Measurements from ENCODE around the gene FLNA. TPM values are rescaled to one million over a fixed set of nuclear protein-coding genes. Genes with fewer than 3 reads are reported as not detected.

Gene FLNA
- total RNA-seq, 1 experiment from 2014 or later, result 920 TPM

DNA sequence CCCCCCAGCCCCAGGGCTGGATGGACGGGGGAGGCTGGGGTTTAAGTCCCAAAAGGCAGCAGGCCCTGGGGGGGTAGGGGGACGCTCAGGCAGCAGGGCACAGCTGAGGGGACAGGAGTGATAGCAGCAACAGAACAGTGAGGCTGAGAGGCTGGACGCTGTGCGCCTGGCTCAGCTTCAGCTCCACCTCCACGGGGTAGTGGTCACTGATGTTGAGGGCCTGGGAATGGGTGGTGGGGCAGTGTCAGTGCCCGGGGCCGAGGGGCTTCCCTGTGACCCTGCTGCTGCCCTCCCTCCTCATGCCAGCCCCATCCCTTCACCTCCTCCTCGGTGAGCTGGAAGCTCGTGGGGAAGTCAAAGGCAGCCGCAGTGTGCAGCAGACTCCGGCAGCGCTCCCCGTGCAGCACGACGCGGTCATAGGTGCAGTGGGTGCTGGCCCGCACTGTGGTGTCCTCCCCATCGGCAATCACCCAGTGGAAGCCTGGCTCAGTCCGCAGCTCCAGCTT is 28.2 kb upstream of the FLNA start:
- TF ChIP-seq POLR2AphosphoS5 (IDR thresholded peaks at IDR 0.05; ENCODE audit: low read depth, low read length) (no peak), SIN3A (IDR thresholded peaks at IDR 0.05; ENCODE audit: borderline replicate concordance, insufficient read depth, low read depth, low read length) (no peak), TCF7L2 (IDR thresholded peaks at IDR 0.05; ENCODE audit: low read depth, low read length) (no peak)
- TF ChIP-seq, protein P1, sequence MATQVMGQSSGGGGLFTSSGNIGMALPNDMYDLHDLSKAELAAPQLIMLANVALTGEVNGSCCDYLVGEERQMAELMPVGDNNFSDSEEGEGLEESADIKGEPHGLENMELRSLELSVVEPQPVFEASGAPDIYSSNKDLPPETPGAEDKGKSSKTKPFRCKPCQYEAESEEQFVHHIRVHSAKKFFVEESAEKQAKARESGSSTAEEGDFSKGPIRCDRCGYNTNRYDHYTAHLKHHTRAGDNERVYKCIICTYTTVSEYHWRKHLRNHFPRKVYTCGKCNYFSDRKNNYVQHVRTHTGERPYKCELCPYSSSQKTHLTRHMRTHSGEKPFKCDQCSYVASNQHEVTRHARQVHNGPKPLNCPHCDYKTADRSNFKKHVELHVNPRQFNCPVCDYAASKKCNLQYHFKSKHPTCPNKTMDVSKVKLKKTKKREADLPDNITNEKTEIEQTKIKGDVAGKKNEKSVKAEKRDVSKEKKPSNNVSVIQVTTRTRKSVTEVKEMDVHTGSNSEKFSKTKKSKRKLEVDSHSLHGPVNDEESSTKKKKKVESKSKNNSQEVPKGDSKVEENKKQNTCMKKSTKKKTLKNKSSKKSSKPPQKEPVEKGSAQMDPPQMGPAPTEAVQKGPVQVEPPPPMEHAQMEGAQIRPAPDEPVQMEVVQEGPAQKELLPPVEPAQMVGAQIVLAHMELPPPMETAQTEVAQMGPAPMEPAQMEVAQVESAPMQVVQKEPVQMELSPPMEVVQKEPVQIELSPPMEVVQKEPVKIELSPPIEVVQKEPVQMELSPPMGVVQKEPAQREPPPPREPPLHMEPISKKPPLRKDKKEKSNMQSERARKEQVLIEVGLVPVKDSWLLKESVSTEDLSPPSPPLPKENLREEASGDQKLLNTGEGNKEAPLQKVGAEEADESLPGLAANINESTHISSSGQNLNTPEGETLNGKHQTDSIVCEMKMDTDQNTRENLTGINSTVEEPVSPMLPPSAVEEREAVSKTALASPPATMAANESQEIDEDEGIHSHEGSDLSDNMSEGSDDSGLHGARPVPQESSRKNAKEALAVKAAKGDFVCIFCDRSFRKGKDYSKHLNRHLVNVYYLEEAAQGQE (IDR thresholded peaks at IDR 0.05; ENCODE audit: insufficient read depth in 1 of 2, low read depth in 2 of 2, low read length in 1 of 2), result no peak
- TF ChIP-seq, protein P2, sequence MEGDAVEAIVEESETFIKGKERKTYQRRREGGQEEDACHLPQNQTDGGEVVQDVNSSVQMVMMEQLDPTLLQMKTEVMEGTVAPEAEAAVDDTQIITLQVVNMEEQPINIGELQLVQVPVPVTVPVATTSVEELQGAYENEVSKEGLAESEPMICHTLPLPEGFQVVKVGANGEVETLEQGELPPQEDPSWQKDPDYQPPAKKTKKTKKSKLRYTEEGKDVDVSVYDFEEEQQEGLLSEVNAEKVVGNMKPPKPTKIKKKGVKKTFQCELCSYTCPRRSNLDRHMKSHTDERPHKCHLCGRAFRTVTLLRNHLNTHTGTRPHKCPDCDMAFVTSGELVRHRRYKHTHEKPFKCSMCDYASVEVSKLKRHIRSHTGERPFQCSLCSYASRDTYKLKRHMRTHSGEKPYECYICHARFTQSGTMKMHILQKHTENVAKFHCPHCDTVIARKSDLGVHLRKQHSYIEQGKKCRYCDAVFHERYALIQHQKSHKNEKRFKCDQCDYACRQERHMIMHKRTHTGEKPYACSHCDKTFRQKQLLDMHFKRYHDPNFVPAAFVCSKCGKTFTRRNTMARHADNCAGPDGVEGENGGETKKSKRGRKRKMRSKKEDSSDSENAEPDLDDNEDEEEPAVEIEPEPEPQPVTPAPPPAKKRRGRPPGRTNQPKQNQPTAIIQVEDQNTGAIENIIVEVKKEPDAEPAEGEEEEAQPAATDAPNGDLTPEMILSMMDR (IDR thresholded peaks at IDR 0.05), result no peak
- ATAC-seq (peak; percentile 6; the same call in 1 of the 2 replicates), DNase-seq (ENCODE audit: low read depth, low spot score) (no peak)
- Histone ChIP-seq H3K36me3 (ENCODE audit: control insufficient read depth, insufficient read depth, low read length) (peaks cover 10% of the 10 kb centered on the region), H3K27me3 (ENCODE audit: control insufficient read depth, insufficient read depth, low read length) (no peaks in the 10 kb centered on the region), H3K4me1 (ENCODE audit: control insufficient read depth, insufficient read depth, low read length) (peaks cover 29% of the 10 kb centered on the region), H3K9me3 (ENCODE audit: control insufficient read depth, insufficient read depth, low read depth, low read length) (no peaks in the 10 kb centered on the region), H3K4me3 (ENCODE audit: low read depth in 2 of 2, low read length in 2 of 2) (no peak overlapping the region), H3K27ac (ENCODE audit: low read length) (peak overlapping the region; percentile 64; the same call in 1 of the 2 replicates)
- in situ Hi-C loops (cut with HindIII; ENCODE audit: low pct_unique_long_range_greater_than_20kb, low sequenced_read_pairs) (no loop called here), intact Hi-C loops (cut with micrococcal nuclease; ENCODE audit: unreplicated experiment) (no loop called here)
- BruUV-seq (replicated peaks), result no TSS peak
- ChIA-PET POLR2A (no interaction called here), CTCF (no interaction called here)

DNA sequence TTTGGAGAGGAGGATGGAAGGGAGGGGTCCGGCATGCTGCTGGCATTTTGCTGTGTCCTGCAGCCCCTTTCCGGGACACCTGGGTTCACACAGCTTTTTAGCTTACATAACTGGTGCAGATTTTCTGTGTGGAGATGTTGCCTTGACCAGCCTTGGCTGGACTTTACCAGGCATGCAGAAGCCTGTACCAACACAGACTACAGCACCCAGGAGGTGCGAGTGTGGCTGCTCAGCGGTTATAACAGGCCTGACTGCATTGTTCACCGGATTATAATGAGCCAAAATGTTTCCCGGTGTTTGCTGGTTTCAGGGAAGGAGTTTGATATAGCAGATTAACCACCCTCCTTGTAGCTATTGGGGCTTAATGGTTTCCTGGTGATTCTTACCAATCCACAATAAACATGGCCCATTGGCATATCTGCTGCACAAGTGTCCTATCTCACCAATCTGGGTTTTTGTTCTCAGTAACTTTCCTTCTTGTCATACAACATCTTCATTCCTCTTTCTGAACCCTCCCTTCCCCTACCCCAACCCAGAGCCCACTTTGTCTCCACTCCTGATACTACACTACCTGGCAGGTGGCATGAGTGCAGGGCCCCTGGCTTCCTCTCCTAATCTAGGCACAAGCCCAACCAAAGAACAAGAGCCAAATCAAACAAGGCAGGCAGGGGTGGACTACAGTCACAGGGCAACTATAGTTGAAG is 27.6 kb upstream of the FLNA start:
- intact Hi-C loops (cut with micrococcal nuclease; ENCODE audit: unreplicated experiment), result no loop called here
- CTCF ChIA-PET, result interaction anchor here (0.7 kb wide), 1 partner anchor 585 kb away, joined by 3 read pairs; no protein-coding TSS in a partner anchor

More for the DNA sequence above, 27.6 kb upstream of the FLNA start:
- in situ Hi-C loops (cut with HindIII; ENCODE audit: low pct_unique_long_range_greater_than_20kb, low sequenced_read_pairs), result no loop called here
- BruUV-seq (replicated peaks), result TSS peak; percentile 87
- DNase-seq (ENCODE audit: low read depth, low spot score), result no peak
- Histone ChIP-seq H3K27ac (ENCODE audit: low read length) (peak overlapping the region; percentile 64), H3K27me3 (ENCODE audit: control insufficient read depth, insufficient read depth, low read length) (no peaks in the 10 kb centered on the region), H3K4me3 (ENCODE audit: low read depth in 2 of 2, low read length in 2 of 2) (no peak overlapping the region), H3K4me1 (ENCODE audit: control insufficient read depth, insufficient read depth, low read length) (peaks cover 29% of the 10 kb centered on the region), H3K9me3 (ENCODE audit: control insufficient read depth, insufficient read depth, low read depth, low read length) (no peaks in the 10 kb centered on the region), H3K36me3 (ENCODE audit: control insufficient read depth, insufficient read depth, low read length) (peaks cover 10% of the 10 kb centered on the region)
- peak; percentile 13; the same call in 1 of the 2 replicates for ATAC-seq
- POLR2A ChIA-PET, result interaction anchor here (0.5 kb wide), 1 partner anchor 73 kb away, joined by 4 read pairs; no protein-coding TSS in a partner anchor
- TF ChIP-seq SIN3A (IDR thresholded peaks at IDR 0.05; ENCODE audit: borderline replicate concordance, insufficient read depth, low read depth, low read length) (0 out of 2 replicates have a peak, but pooled peaks have one; percentile 29), TCF7L2 (IDR thresholded peaks at IDR 0.05; ENCODE audit: low read depth, low read length) (no peak), POLR2AphosphoS5 (IDR thresholded peaks at IDR 0.05; ENCODE audit: low read depth, low read length) (no peak)
- TF ChIP-seq, protein P2 (IDR thresholded peaks at IDR 0.05), result no peak
- TF ChIP-seq, protein P1 (IDR thresholded peaks at IDR 0.05; ENCODE audit: insufficient read depth in 1 of 2, low read depth in 2 of 2, low read length in 1 of 2), result no peak
